ENCODE results near the gene AIF1L. TPM values are rescaled to one million over a fixed set of nuclear protein-coding genes. Genes with fewer than 3 reads are reported as not detected.
A peak's percentile ranks its signal among the peaks of the same experiment; 100 is the strongest.

The AIF1L gene
- 6.0 TPM for total RNA-seq (2021; ENCODE audit: unreplicated experiment)
- 2.9 TPM for polyA plus RNA-seq (2012; ENCODE audit: insufficient read length)
- Bru-seq, nascent RNA: percentile 33 among the genes with signal in this experiment
- percentile 37 among the genes with signal in this experiment for BruChase-seq, experiment 1, labeled RNA remaining after a 2-hour chase
- BruChase-seq, experiment 2, labeled RNA remaining after a 6-hour chase: percentile 47 among the genes with signal in this experiment
- long read RNA-seq, transcript AIF1L-201 (6 exons, 3,364 nt): major isoform, 12 of 13 reads
- long read RNA-seq, partial matches to known transcripts: 0 of 13 reads
- long read RNA-seq, other reads (novel, unspliced or antisense): 1 of 13 reads

- no peaks in the 10 kb centered on the region; the same call in 1 of the 2 replicates for H3K36me3 ChIP-seq (ENCODE audit: control insufficient read depth, insufficient read depth, low read length)
- ChIA-PET CTCF (no interaction called here), POLR2A (no interaction called here)
- no peaks in the 10 kb centered on the region for H3K9me3 ChIP-seq (ENCODE audit: control insufficient read depth, insufficient read depth, low read depth, low read length)
- no peak within 1 kb of the TSS for H3K27ac ChIP-seq (ENCODE audit: low read length)
- ATAC-seq: peak; percentile 64
- no peak for DNase-seq (ENCODE audit: low read depth, low spot score)
- H3K4me1 ChIP-seq (ENCODE audit: control insufficient read depth, insufficient read depth, low read length): 0 out of 2 replicates have a peak, but pooled peaks cover 5% of the 10 kb centered on the region
- intact Hi-C loops (cut with micrococcal nuclease; ENCODE audit: unreplicated experiment) (no loop called here), in situ Hi-C loops (cut with HindIII; ENCODE audit: low pct_unique_long_range_greater_than_20kb, low sequenced_read_pairs) (no loop called here)
- TF ChIP-seq POLR2AphosphoS5 (IDR thresholded peaks at IDR 0.05; ENCODE audit: low read depth, low read length) (no peak), SIN3A (IDR thresholded peaks at IDR 0.05; ENCODE audit: borderline replicate concordance, insufficient read depth, low read depth, low read length) (no peak), CTCF (IDR thresholded peaks at IDR 0.05) (no peak), REST (IDR thresholded peaks at IDR 0.05; ENCODE audit: insufficient read depth in 1 of 2, low read depth in 2 of 2, low read length in 1 of 2) (no peak), TCF7L2 (IDR thresholded peaks at IDR 0.05; ENCODE audit: low read depth, low read length) (no peak)
- H3K27me3 ChIP-seq (ENCODE audit: control insufficient read depth, insufficient read depth, low read length): no peaks in the 10 kb centered on the region
- H3K4me3 ChIP-seq (ENCODE audit: low read depth in 2 of 2, low read length in 2 of 2): peak within 1 kb of the TSS; percentile 48 to 52
- no TSS peak for BruUV-seq (replicated peaks)
Measured at GRCh38 chr9:131096269-131097125, at the start of gene AIF1L. TSS of gene AIF1L (plus strand) at chr9:131096531. CDS start at chr9:131096630, 99 bp downstream.

GRCh38 chr9:131046581-131047202, 49.6 kb upstream of the AIF1L start:
- TF ChIP-seq TCF7L2 (IDR thresholded peaks at IDR 0.05; ENCODE audit: low read depth, low read length) (no peak), POLR2AphosphoS5 (IDR thresholded peaks at IDR 0.05; ENCODE audit: low read depth, low read length) (no peak), SIN3A (IDR thresholded peaks at IDR 0.05; ENCODE audit: borderline replicate concordance, insufficient read depth, low read depth, low read length) (no peak), REST (IDR thresholded peaks at IDR 0.05; ENCODE audit: insufficient read depth in 1 of 2, low read depth in 2 of 2, low read length in 1 of 2) (no peak), CTCF (IDR thresholded peaks at IDR 0.05) (peak; percentile 92)
- ATAC-seq (peak; percentile 91), DNase-seq (ENCODE audit: low read depth, low spot score) (no peak)
- no peak overlapping the region for H3K27ac ChIP-seq (ENCODE audit: low read length)
- no peak overlapping the region for H3K4me3 ChIP-seq (ENCODE audit: low read depth in 2 of 2, low read length in 2 of 2)
- no peaks in the 10 kb centered on the region for H3K36me3 ChIP-seq (ENCODE audit: control insufficient read depth, insufficient read depth, low read length)
- no peaks in the 10 kb centered on the region for H3K27me3 ChIP-seq (ENCODE audit: control insufficient read depth, insufficient read depth, low read length)
- ChIA-PET POLR2A (interaction anchor here (0.7 kb wide), 1 partner anchor 195 kb away, joined by 3 read pairs; no protein-coding TSS in a partner anchor), CTCF (interaction anchor here (0.6 to 1.6 kb wide), 9 partner anchors 10 to 339 kb away, joined by 3 to 22 read pairs (median 5); partner anchors contain the start of genes LAMC3 and PLPP7)
- no TSS peak for BruUV-seq (replicated peaks)
- in situ Hi-C loops (cut with HindIII; ENCODE audit: low pct_unique_long_range_greater_than_20kb, low sequenced_read_pairs): no loop called here
- intact Hi-C loops (cut with micrococcal nuclease; ENCODE audit: unreplicated experiment): loop anchor here (1.0 kb wide), 1 partner anchor 38 kb away; no protein-coding TSS in a partner anchor
- H3K9me3 ChIP-seq (ENCODE audit: control insufficient read depth, insufficient read depth, low read depth, low read length): no peaks in the 10 kb centered on the region
- H3K4me1 ChIP-seq (ENCODE audit: control insufficient read depth, insufficient read depth, low read length): no peaks in the 10 kb centered on the region

All from Panc1 (cell line).